Effector CD8-positive, alpha-beta T cell (primary cell): ENCODE data around the gene RYR3.

Source experiments
- DNase-seq: peaks from one replicate; lab custom pipeline; 2025; lab: John Stamatoyannopoulos, UW

RYR3 gene

DNA sequence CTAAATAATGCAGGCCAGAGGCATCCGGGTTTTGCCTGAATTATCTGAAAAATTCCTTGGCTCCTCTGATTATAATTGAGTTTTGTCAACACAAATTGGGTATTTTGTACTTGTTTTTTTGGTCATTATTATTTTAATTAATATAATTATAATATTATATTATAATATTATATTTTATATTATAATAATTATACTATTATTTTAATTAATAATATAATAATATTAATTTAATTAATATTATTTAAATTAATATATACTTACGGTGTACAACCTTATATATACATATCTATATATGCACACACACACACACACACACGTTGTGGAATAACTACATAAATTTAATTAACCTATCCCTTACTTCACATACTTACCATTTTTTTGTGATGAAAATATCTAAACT, 73.5 kb downstream of the RYR3 start:
- DNase-seq: no peak

DNA sequence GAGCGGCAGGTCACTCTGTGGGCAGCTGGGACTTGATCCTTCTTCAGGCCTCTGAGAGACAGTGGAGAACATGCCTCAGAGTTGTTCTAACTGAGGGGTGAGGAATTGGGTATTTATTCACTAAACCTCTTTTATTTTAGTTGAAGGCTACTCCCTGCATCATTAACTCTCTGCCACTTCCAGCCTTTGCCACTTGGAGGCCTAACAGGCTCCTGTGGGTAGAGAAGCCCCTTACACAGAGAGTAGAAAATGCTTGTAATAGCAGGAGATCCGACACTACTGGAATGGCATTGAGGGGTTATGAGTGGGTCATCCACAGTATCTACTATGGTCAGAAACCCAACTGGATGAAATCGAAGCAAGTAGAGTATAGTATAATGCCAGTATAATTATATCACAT, 81.7 kb downstream of the RYR3 start:
- no peak for DNase-seq

DNA sequence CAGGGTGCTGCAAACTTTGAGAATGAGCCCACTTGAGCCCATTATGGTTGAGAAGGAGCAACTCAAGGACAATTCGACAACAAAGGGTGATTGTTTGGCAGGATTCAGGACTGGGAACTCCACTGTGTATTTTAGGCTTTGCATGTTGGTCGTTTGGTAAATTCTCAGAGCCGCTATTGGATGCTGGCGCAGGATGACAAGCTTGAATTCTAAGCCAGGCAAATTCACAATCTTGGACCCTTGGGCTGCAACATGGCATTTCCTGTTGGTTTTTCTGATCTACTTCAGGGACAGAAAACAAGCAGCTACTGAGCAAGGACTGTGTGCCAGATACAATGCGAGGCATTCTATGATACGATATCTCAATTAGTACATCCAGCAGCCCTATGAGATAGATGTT, 82.8 kb downstream of the RYR3 start:
- DNase-seq: no peak

DNA sequence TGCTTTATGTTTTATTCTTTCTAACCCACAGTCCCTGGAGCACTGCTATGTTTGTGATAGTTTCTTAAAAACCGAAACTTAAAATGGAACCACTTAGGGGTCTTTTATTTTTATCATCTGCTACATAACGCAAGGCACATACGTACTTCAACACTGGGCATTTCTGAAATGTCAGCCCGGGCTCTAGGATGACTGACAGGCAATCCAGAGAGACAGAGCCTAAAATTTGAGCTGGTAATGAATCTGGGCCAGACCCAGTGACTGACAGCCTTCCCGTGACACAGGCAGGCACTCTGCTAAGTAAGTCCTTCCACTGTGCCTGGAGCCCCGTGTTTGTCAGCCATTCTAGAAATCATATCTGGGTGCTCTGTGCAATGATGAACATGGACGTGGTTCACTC, 84.6 kb downstream of the RYR3 start:
- DNase-seq: no peak

- no peak for DNase-seq
Measured at GRCh38 chr15:33395846-33396245, 85.1 kb downstream of the RYR3 start.

DNA sequence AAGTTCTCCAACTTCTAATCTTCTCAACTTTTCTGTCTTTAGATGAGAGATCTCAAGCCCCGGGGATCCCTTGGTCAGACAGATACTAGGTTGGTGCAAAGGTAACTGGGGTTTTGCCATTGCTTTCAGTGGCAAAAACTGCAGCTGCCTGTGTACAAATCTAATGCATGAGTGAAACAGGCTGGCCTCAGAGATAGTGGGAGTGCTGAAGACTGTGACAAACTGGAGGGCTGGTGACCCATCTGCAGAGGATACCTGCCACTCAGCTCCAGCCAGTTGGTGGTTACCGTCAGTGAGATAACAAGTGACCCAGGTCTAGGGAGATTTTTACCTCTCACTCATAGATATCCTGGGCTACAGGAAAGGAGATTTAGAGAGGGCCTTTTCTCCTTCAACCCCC, 85.7 kb downstream of the RYR3 start:
- DNase-seq: no peak

DNA sequence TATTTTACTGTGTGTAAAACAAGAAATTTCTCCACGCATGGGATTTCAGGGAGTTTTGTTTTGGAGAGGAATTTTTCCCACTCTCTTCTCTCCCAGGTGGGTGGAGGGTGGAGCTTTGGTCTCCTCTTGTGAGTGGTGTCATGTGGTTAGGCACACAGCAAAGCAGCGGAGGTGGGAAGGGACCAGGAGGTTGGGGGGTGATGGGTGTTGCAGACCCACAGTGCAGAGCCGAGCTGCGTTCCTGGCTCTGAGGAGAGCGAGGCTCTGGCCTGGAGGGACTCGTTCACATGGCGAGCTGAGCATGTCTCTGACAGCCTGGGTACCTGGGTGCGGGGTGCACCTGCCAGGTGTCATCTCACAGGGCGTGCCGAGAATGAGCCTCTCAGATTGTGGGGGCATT, 87.8 kb downstream of the RYR3 start:
- no peak for DNase-seq

DNA sequence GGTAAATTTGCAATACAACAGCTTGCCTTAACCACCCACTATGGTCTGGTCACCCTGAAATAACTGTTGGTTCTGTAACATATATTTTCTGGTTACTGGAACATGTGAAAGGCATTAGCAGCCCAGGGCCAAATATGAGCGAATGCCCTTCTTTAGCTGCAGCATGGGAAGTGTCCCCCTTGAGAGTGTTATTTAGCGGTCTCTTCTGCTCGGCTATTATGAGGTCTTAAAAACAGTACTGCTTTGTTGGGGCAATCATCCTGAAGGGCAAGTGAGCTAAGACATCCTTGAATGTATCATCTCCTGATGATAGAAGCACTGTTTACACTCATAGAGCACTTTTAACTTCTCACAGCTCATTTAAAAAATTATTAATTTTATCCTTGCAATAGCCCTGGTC, 90.2 kb downstream of the RYR3 start:
- DNase-seq: no peak

DNA sequence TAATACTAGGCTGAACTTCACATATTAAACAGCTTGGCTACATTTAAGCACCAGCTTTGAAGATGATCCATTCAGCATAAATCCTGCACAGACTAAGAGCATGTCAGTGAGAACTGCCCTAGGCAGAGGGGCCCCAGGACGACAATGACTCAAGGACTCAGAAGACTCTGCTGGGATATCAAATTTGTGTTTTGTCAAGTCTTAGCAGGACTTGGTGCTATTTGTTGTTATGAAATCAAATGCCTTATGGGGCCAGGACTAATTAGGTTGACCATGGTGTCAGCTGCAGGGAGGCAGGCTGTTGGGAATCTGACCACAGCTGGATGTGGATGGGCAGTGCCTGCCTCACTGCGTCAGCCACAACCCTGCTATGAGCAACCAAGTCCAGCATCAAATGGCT, 91.8 kb downstream of the RYR3 start:
- DNase-seq: no peak

- no peak for DNase-seq
Measured at GRCh38 chr15:33405096-33405495, 94.3 kb downstream of the RYR3 start.

DNA sequence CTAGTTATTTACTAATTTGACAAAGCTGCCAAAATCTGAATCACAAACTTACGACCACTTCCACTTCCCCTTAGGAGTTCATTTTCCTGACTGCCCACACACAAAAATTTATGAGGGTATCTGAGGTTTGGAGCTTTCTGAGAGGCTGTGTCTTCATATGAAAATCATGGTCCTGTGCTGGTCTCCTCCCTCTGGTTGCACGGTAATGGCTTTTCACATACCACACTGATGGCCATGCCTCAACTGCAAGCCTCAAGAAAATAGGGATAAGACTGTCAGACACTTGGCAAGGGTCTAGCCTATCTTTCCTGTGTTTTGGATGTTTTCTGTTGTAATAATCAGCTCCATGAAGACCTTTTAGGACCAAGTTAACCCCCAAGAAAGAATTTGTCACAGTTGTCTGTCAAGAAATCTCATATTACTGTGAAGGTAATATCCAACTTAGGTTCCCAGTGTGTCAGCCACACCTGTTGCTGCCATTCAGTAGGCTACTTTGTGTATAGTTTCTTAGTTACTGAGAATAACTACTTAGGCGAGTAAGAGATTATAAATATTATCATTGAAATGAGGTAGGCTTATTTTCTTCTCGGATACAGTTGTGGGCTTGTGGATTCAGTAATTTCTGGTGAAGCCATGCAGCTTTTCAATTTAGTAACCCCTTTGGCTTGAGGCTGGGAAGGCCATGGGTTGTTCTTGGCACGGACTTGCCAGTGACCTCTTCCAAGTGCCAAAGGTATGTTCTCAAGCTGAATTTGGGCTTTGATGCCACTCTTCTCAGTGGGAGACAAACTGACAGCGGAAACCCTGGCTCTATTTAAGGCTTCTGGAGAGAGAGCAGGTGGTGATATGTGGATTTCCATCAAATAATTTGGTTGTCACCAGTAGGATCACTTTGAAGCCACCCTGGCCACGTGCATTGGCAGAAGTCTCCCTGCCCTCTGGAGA, 101.1 kb downstream of the RYR3 start:
- no peak for DNase-seq

DNA sequence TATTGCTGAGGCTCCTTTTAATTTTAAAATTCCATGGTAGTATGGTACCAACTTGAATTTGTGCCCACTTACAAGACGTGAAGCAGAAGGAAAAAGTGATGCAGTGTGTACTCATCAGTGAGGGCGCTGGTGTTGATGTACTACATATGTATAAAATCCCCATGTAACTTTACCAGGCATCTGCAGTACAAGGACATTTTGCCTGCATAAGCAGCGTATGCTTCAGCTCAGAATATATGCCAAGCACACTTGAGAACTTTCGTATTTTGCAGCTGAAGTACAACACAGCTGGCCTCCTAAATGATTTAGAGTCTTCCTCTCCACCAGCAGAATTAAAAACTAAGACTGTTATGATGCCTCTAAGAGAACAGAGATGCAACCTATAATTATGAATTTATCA, 108.9 kb downstream of the RYR3 start:
- no peak for DNase-seq

DNA sequence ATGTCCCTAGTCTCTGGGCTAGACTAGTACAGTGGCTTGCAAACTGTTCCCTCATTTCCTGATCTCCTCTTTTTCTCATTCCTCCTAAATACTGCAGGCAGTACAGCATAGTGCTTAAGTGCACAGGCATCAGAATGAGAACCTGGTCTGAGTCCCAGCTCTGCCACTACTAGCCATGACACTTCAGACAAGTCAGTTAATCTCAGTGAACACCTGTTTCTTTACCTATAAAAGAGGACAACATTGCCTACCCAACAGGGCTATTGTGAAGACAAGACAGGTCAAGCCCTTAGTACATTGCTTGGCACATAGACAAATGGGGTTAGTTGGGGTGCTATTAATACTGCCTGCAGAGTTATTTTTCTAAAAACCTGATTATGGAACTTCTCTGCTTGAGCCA, 113.3 kb downstream of the RYR3 start:
- no peak for DNase-seq

DNA sequence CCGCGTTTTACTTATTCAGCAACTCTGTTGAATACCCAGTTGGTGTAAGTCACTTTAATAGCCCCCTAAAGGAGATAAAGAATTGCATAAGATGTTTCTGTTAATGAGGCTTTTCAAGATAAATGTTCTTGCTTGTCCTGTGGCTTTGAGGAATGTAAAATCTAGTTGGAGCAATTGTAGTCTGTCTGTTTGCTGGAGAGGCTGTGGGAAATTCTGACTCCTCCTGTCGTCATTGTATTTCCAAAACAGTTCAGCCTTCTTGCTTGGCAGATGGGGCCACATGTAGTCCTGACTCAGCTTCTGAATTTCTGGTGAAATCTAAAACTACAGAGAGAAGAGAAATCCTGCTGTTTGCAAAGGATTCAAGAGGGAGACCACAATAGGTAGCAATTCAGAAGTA, 114.4 kb downstream of the RYR3 start:
- DNase-seq: no peak

DNA sequence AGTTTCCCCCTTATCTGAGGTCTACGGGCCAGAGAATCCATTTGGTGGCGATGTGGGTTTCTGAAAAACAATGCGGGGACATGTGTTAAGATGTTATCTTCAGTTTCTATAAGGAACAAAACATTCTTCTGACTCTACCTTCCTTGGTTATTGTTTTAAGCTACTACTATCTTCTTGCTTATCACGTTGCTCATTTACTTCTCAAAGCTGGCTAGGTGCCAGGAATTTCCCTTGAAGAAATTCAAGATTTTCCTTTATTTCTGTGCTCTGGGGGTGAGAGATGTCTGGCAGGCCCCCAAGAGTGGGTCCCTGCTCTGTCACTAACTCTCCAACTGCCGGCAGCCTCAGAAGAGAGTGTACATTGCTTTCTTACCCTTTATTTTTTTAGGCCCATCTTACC, 119.8 kb downstream of the RYR3 start:
- no peak for DNase-seq

DNA sequence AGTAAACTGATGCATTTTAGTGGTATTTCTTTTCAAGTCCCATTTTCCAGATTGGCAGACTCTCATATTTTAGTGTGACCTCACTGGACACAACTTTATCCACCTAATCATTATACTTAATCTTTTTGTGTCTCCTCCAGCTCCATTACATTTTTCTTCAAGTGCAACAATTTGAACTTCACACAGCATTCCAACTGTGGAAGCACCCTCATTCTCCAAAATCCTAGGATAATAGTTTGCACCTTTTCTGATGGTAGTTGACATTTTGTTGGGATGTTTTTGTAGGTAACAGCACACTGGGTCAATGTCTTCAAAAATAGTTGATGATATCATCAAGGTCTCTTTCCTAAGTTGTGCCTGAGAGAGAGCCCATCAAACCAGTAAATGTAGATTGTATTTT, 123.1 kb downstream of the RYR3 start:
- no peak for DNase-seq

GRCh38 chr15:33438396-33438795, 127.6 kb downstream of the RYR3 start:
- no peak for DNase-seq

DNA sequence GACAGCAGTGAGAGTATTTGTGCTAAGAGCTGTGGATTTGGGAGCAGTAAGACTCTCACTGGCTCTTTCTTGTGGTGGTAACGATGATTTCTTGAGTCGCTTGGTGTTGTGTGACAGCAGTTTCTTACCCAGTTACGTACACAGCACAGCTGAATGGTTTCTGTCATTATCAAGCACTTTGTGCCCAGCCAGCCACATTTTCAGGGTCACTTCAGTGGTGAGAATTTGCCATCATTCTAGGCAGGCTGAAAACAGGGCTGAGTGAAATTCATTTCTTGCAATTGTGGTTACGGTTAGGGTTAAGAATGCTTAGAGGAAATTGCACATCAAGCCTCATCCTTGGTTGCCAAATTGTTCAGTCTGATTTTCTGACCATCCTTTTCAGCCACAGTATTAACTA, 130.1 kb downstream of the RYR3 start:
- DNase-seq: no peak

GRCh38 chr15:33442449-33442848, 131.7 kb downstream of the RYR3 start:
- DNase-seq: no peak

DNA sequence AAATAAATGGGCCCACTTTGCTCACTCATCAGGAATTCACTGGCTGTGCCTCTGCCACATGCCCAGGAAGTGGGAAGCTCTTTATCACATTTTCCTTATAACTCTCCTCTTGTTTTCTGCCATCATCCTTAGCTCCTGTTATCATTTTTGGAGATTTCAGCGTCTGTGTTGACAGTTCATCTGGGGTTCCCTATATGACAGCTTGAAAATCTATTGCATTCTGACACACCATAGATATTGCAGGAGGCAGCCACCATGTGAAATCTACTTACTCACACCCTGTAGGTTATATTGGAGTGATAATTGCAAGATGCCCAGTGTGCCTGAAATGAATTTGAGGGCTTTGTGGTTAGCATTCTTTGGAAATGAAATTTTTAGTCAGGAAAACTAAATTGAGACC, 132.9 kb downstream of the RYR3 start:
- no peak for DNase-seq

DNA sequence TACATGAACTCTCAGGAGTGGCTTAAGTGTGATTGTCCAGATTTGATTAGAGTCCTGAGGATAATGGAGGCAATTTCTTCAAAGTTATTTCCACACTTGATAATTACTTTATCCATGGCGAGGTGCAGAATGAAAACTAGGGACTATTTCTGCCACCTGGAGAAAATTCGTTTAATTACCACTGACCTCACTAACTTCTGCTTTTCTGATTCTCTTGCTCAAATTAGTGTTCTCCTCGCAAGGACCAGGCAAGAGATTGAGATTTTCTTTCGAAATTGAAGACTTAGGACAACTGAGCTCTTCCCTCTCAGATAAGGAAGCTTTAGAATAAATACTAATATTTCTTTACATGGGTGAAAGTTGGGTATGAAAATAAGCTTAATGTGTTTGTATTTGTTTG, 135.2 kb downstream of the RYR3 start:
- no peak for DNase-seq

GRCh38 chr15:33448151-33448550, 137.4 kb downstream of the RYR3 start:
- DNase-seq: no peak

GRCh38 chr15:33448961-33449606, 138.3 kb downstream of the RYR3 start:
- no peak for DNase-seq

- DNase-seq: no peak
Measured at GRCh38 chr15:33449810-33450209, 139.0 kb downstream of the RYR3 start.
